HL-60 (cell line): ENCODE results near the gene ACADM.
"Not testable (repeated sequence)": the region's sequence is repeated elsewhere in the genome, so short reads cannot be mapped to it uniquely, and the experiment has no call there.

Experiments used
- DNase-seq, 2 experiments: peaks; one replicate each; pipeline ENCODE4 v3.0.0-alpha.2; 2010 to 2020; ENCODE audit warnings: low read depth in 1 of 2, low spot score in 1 of 2
- H3K27ac ChIP-seq: fragments of 250-450 bp; sonication (Bioruptor Pico); replicated peaks from 2 replicates; pipeline ENCODE4 v1.5.1; 2020; ENCODE audit warnings: mild to moderate bottlenecking, moderate library complexity
- H3K27me3 ChIP-seq: fragments of 250-450 bp; sonication (Bioruptor Pico); 2 replicates; pipeline ENCODE4 v1.5.1; 2021; ENCODE audit warnings: mild to moderate bottlenecking, moderate library complexity; ENCODE audit not compliant: insufficient read depth, poor library complexity, severe bottlenecking
- H3K4me3 ChIP-seq: replicated peaks from 2 replicates; pipeline ENCODE4 v1.5.1; 2011; ENCODE audit warnings: mild to moderate bottlenecking, control low read depth, low read length; ENCODE audit not compliant: insufficient read depth
- CTCF ChIP-seq: IDR thresholded peaks from one replicate; pipeline ENCODE4 v1.5.1; 2011; ENCODE audit warnings: low read length, control low read depth, inconsistent platforms; ENCODE audit not compliant: insufficient read depth
- GABPA ChIP-seq: IDR thresholded peaks from 2 replicates; pipeline ENCODE4 v1.6.1; 2012; ENCODE audit warnings: low read depth
- POLR2AphosphoS5 ChIP-seq: IDR thresholded peaks from 2 replicates; pipeline ENCODE4 v1.6.1; 2012; ENCODE audit warnings: low read depth
- REST ChIP-seq: IDR thresholded peaks from 2 replicates; pipeline ENCODE4 v1.6.1; 2012; ENCODE audit warnings: low read depth; ENCODE audit not compliant: insufficient replicate concordance
- SPI1 ChIP-seq: IDR thresholded peaks from 2 replicates; pipeline ENCODE4 v1.6.1; 2012; ENCODE audit warnings: low read depth, mild to moderate bottlenecking, borderline replicate concordance
- long read RNA-seq: library from polyadenylated mRNA; unstranded; transcript quantifications from one replicate; pipeline ENCODE4 v2.0.0, GENCODE V29; 2020

Gene ACADM
- long read RNA-seq, transcript ACADM-202 (12 exons, 2,619 nt): major isoform, 196 of 329 reads
- long read RNA-seq, transcript ACADM-218 (11 exons, 2,535 nt): minor isoform, 15 of 329 reads
- long read RNA-seq, partial matches to known transcripts: 7 of 329 reads
- long read RNA-seq, other reads (novel, unspliced or antisense): 108 of 329 reads

DNA sequence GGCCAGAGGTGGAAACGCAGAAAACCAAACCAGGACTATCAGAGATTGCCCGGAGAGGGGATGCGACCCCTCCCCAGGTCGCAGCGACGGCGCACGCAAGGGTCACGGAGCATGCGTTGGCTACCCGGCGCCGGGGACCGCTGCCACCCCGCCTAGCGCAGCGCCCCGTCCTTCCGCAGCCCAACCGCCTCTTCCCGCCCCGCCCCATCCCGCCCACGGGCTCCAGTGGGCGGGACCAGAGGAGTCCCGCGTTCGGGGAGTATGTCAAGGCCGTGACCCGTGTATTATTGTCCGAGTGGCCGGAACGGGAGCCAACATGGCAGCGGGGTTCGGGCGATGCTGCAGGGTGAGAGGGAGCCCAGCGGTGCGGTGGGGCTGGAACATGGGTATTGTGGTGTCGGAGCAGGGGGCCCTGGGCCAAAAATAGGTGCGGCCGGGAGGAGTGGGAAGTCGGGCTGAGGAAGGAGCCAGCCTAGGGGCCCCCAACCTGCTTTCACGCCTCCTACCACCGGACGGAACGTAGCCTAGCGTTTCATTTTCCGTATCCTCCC, at the start of gene ACADM:
TSS of gene ACADM (plus strand) at position 238 of the 551 bp plus-strand sequence. CDS start at position 317, 79 bp downstream.
- Histone ChIP-seq H3K4me3 (peak within 1 kb of the TSS; percentile 73), H3K27me3 (no peaks in the 10 kb centered on the region), H3K27ac (peak within 1 kb of the TSS; percentile 94)
- no peak for TF ChIP-seq SPI1
- no peak for TF ChIP-seq CTCF
- no peak for TF ChIP-seq GABPA
- peak; percentile 77 for TF ChIP-seq POLR2AphosphoS5
- TF ChIP-seq REST: peak; percentile 29
- peak; percentile 58 to 86 for DNase-seq

DNA sequence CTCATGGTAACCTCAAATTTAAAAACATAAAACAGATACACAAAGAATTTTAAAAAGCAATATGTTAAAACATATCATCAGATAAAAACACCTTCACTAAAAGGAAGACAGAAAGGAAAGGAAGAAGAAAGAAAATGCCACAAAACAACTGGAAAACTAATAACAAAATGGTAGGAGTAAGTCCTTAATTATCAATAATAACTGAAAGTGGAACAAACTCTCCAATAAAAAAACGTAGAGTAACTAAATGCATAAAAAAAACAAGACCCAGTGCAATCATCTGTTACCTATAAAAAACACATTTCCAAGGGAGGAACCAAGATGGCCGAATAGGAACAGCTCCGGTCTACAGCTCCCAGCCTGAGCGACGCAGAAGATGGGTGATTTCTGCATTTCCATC, 47.1 kb upstream of the ACADM start:
- no peaks in the 10 kb centered on the region for H3K27me3 ChIP-seq
- TF ChIP-seq REST (no peak), POLR2AphosphoS5 (no peak), GABPA (no peak), SPI1 (no peak), CTCF (no peak)
- no peak overlapping the region for H3K27ac ChIP-seq
- no peak overlapping the region for H3K4me3 ChIP-seq
- no peak for DNase-seq

DNA sequence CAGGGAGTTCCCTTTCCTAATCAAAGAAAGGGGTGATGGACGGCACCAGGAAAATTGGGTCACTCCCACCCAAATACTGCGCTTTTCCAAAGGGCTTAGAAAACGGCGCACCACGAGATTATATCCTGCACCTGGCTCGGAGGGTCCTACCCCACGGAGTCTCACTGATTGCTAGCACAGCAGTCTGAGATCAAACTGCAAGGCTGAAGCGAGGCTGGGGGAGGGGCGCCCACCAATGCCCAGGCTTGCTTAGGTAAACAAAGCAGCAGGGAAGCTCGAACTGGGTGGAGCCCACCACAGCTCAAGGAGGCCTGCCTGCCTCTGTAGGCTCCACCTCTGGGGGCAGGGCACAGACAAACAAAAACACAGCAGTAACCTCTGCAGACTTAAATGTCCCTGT, 46.5 kb upstream of the ACADM start:
- DNase-seq, H3K4me3 ChIP-seq, H3K27me3 ChIP-seq, H3K27ac ChIP-seq: not testable (repeated sequence)

- H3K27ac ChIP-seq: no peak overlapping the region
- no peaks in the 10 kb centered on the region for H3K27me3 ChIP-seq
- TF ChIP-seq POLR2AphosphoS5 (no peak), SPI1 (no peak), GABPA (no peak), CTCF (no peak), REST (no peak)
- no peak overlapping the region for H3K4me3 ChIP-seq
- DNase-seq: no peak
These were observed 34.0 kb upstream of the ACADM start for GRCh38 chr1:75690547-75690946.
